ENCODE data around the gene CAND2.
"Not testable (repeated sequence)": the region's sequence is repeated elsewhere in the genome, so short reads cannot be mapped to it uniquely, and the experiment has no call there.

The CAND2 gene

GRCh38 chr3:12785096-12785495, 11.4 kb upstream of the CAND2 start:
- no peaks in the 10 kb centered on the region for H3K4me1 ChIP-seq
- H3K4me3 ChIP-seq: no peak overlapping the region
- no peaks in the 10 kb centered on the region for H3K36me3 ChIP-seq
- H3K9ac ChIP-seq: no peak overlapping the region
- no peak overlapping the region for H3K27ac ChIP-seq
- H3K27me3 ChIP-seq: no peaks in the 10 kb centered on the region
- H4K20me1 ChIP-seq: no peaks in the 10 kb centered on the region
- no peaks in the 10 kb centered on the region for H3K9me3 ChIP-seq
- H3K4me2 ChIP-seq: no peak overlapping the region
- no peak for TF ChIP-seq Cebpa-rat (IDR thresholded peaks at IDR 0.05)

GRCh38 chr3:12787346-12787745, 9.1 kb upstream of the CAND2 start:
- H3K4me1 ChIP-seq, H3K36me3 ChIP-seq, H3K27me3 ChIP-seq, H4K20me1 ChIP-seq, H3K4me3 ChIP-seq, H3K9me3 ChIP-seq, H3K4me2 ChIP-seq, H3K27ac ChIP-seq, H3K9ac ChIP-seq: not testable (repeated sequence)

- not testable (repeated sequence) for H3K27me3 ChIP-seq, H3K27ac ChIP-seq, H3K9ac ChIP-seq, H3K4me1 ChIP-seq, H4K20me1 ChIP-seq, H3K4me3 ChIP-seq, H3K36me3 ChIP-seq, H3K4me2 ChIP-seq, H3K9me3 ChIP-seq
These were observed 8.4 kb upstream of the CAND2 start for GRCh38 chr3:12787967-12788690.

GRCh38 chr3:12791430-12791829, 5.0 kb upstream of the CAND2 start:
- H3K9me3 ChIP-seq: no peaks in the 10 kb centered on the region
- TF ChIP-seq Cebpa-rat (IDR thresholded peaks at IDR 0.05): no peak
- H3K4me1 ChIP-seq: peaks cover 18% of the 10 kb centered on the region
- H3K27me3 ChIP-seq: no peaks in the 10 kb centered on the region
- no peaks in the 10 kb centered on the region for H3K36me3 ChIP-seq
- no peak overlapping the region for H3K4me3 ChIP-seq
- H3K27ac ChIP-seq: no peak overlapping the region
- no peaks in the 10 kb centered on the region for H4K20me1 ChIP-seq
- H3K9ac ChIP-seq: no peak overlapping the region
- H3K4me2 ChIP-seq: no peak overlapping the region

- H3K9ac ChIP-seq: no peak overlapping the region
- H3K4me2 ChIP-seq: no peak overlapping the region
- peaks cover 38% of the 10 kb centered on the region for H3K4me1 ChIP-seq
- TF ChIP-seq Cebpa-rat (IDR thresholded peaks at IDR 0.05): no peak
- H3K9me3 ChIP-seq: no peaks in the 10 kb centered on the region
- no peak overlapping the region for H3K27ac ChIP-seq
- H3K4me3 ChIP-seq: no peak overlapping the region
- H4K20me1 ChIP-seq: 0 out of 2 replicates have a peak, but pooled peaks cover 7% of the 10 kb centered on the region
- no peaks in the 10 kb centered on the region for H3K36me3 ChIP-seq
- no peaks in the 10 kb centered on the region for H3K27me3 ChIP-seq
These were observed 2.8 kb upstream of the CAND2 start for GRCh38 chr3:12793701-12794100.

GRCh38 chr3:12797124-12797891, 828 bp downstream of the CAND2 start:
- no peak overlapping the region for H3K27ac ChIP-seq
- no peaks in the 10 kb centered on the region for H3K36me3 ChIP-seq
- H3K4me3 ChIP-seq: peak overlapping the region; percentile 75
- TF ChIP-seq Cebpa-rat (IDR thresholded peaks at IDR 0.05): no peak
- H3K27me3 ChIP-seq: no peaks in the 10 kb centered on the region
- H3K4me2 ChIP-seq: peak overlapping the region; percentile 97
- no peaks in the 10 kb centered on the region for H3K9me3 ChIP-seq
- H3K9ac ChIP-seq: no peak overlapping the region
- peaks cover 38% of the 10 kb centered on the region for H3K4me1 ChIP-seq
- H4K20me1 ChIP-seq: 0 out of 2 replicates have a peak, but pooled peaks cover 8% of the 10 kb centered on the region

GRCh38 chr3:12797892-12798558, 1.5 kb downstream of the CAND2 start:
- H3K4me2 ChIP-seq: peak overlapping the region; percentile 97; the same call in 1 of the 2 replicates
- TF ChIP-seq Cebpa-rat (IDR thresholded peaks at IDR 0.05): no peak
- H3K4me1 ChIP-seq: peaks cover 38% of the 10 kb centered on the region
- H3K4me3 ChIP-seq: no peak overlapping the region
- no peaks in the 10 kb centered on the region for H3K27me3 ChIP-seq
- 0 out of 2 replicates have a peak overlapping the region, but pooled peaks have one; percentile 6 for H3K27ac ChIP-seq
- H3K9ac ChIP-seq: no peak overlapping the region
- H3K9me3 ChIP-seq: no peaks in the 10 kb centered on the region
- H4K20me1 ChIP-seq: 0 out of 2 replicates have a peak, but pooled peaks cover 8% of the 10 kb centered on the region
- H3K36me3 ChIP-seq: no peaks in the 10 kb centered on the region

- Histone ChIP-seq H3K4me1 (peaks cover 38% of the 10 kb centered on the region), H3K4me2 (no peak overlapping the region), H3K36me3 (peaks cover 6% of the 10 kb centered on the region), H3K27ac (peak overlapping the region; percentile 6; the same call in 1 of the 2 replicates), H4K20me1 (0 out of 2 replicates have a peak, but pooled peaks cover 8% of the 10 kb centered on the region), H3K4me3 (no peak overlapping the region), H3K9ac (no peak overlapping the region), H3K27me3 (no peaks in the 10 kb centered on the region), H3K9me3 (no peaks in the 10 kb centered on the region)
- TF ChIP-seq Cebpa-rat (IDR thresholded peaks at IDR 0.05): no peak
These were observed 2.2 kb downstream of the CAND2 start for GRCh38 chr3:12798559-12799179.

- Histone ChIP-seq H3K27me3 (no peaks in the 10 kb centered on the region), H3K27ac (no peak overlapping the region), H3K4me2 (no peak overlapping the region), H3K4me3 (no peak overlapping the region), H3K9ac (no peak overlapping the region), H3K4me1 (peaks cover 37% of the 10 kb centered on the region), H4K20me1 (0 out of 2 replicates have a peak, but pooled peaks cover 8% of the 10 kb centered on the region), H3K9me3 (no peaks in the 10 kb centered on the region), H3K36me3 (peaks cover 9% of the 10 kb centered on the region)
- TF ChIP-seq Cebpa-rat (IDR thresholded peaks at IDR 0.05): no peak
These were observed 3.3 kb downstream of the CAND2 start for GRCh38 chr3:12799525-12800440.
